ENCODE results near the gene IFNGR1. TPM values are rescaled to one million over a fixed set of nuclear protein-coding genes. Genes with fewer than 3 reads are reported as not detected.
A peak's percentile ranks its signal among the peaks of the same experiment; 100 is the strongest.
"Not testable (repeated sequence)": the region's sequence is repeated elsewhere in the genome, so short reads cannot be mapped to it uniquely, and the experiment has no call there.

IFNGR1 gene
- total RNA-seq, 1 donor from 2014 or later, result 38.3 TPM

DNA sequence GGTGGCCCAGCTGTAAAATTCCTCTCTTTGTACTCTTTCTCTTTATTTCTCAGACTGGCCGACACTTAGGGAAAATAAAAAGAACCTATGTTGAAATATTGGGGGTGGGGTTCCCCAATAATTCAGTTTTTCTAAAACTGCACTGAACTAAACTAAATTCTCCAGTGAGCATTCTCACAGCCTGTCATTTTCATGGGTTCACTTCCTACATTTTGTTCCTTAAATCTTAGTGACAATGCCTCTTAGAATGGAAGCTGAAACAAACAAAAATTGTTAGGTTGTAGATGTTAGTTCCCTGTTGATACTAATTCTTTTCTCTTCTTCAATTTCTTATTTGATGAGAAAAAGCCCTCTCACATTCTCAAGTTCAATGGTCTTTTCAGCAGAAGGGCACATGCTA lies 35.8 kb upstream of the IFNGR1 start:
- Histone ChIP-seq H4K20me1 (ENCODE audit: insufficient read depth, low read length) (no peaks in the 10 kb centered on the region), H2AFZ (ENCODE audit: low read depth, low read length) (no peak overlapping the region), H3K36me3 (ENCODE audit: insufficient read depth, low read length) (no peaks in the 10 kb centered on the region), H3K79me2 (ENCODE audit: insufficient read depth, low read length) (no peaks in the 10 kb centered on the region), H3K4me1 (ENCODE audit: insufficient read depth, low read length) (no peaks in the 10 kb centered on the region), H3K9ac (ENCODE audit: low read length) (no peak overlapping the region), H3K4me3 (ENCODE audit: insufficient read depth, low read depth, low read length) (no peak overlapping the region), H3K4me2 (ENCODE audit: low read length) (no peak overlapping the region), H3K27me3 (ENCODE audit: insufficient read depth, low read length) (no peaks in the 10 kb centered on the region), H3K27ac (ENCODE audit: low read depth, low read length) (no peak overlapping the region), H3K9me3 (ENCODE audit: insufficient read depth, low read depth, low read length) (peaks cover 4% of the 10 kb centered on the region)
- no peak for DNase-seq (ENCODE audit: low read depth)
- peaks cover 27% of the 10 kb centered on the region for H3K9me3 Mint-ChIP-seq (ENCODE audit: unreplicated experiment)
- no peaks in the 10 kb centered on the region for H3K4me1 Mint-ChIP-seq (ENCODE audit: low read depth, unreplicated experiment)
- no peak overlapping the region for H3K4me3 Mint-ChIP-seq (ENCODE audit: unreplicated experiment)
- H3K36me3 Mint-ChIP-seq (ENCODE audit: low read depth, unreplicated experiment), result peaks cover 4% of the 10 kb centered on the region
- no peak for FAIRE-seq
- H3K27me3 Mint-ChIP-seq (ENCODE audit: low read depth, unreplicated experiment), result no peaks in the 10 kb centered on the region
- peak overlapping the region; percentile 41 for H3K27ac Mint-ChIP-seq (ENCODE audit: unreplicated experiment)
- TF ChIP-seq CTCF (IDR thresholded peaks at IDR 0.05; ENCODE audit: insufficient read depth, low read depth, low read length), result no peak
- no peak for TF ChIP-seq EZH2 (IDR thresholded peaks at IDR 0.05; ENCODE audit: insufficient read depth, low read length)

DNA sequence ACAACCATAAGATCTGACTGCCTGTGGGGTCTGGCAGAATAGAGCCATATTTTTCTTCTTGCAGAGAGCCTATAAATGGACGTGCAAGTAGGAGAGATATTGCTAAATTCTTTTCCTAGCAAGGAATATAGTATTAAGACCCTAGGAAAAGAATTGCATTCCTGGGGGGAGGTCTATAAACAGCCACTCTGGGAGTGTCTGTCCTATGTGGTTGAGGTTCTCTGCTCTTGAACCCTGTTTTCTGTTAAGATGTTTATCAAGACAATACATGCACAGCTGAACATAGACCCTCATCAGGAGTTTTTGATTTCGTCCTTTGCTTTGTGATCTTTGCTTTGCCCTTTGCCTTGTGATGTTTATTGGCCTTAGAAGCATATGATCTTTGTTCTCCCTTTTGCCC lies 35.2 kb upstream of the IFNGR1 start:
- not testable (repeated sequence) for H3K4me2 ChIP-seq (ENCODE audit: low read length); H3K4me3 ChIP-seq (ENCODE audit: insufficient read depth, low read depth, low read length); H3K27ac ChIP-seq (ENCODE audit: low read depth, low read length); DNase-seq (ENCODE audit: low read depth); H3K9me3 ChIP-seq (ENCODE audit: insufficient read depth, low read depth, low read length); H3K79me2 ChIP-seq (ENCODE audit: insufficient read depth, low read length); H3K4me1 Mint-ChIP-seq (ENCODE audit: low read depth, unreplicated experiment); H3K27me3 Mint-ChIP-seq (ENCODE audit: low read depth, unreplicated experiment); H3K4me3 Mint-ChIP-seq (ENCODE audit: unreplicated experiment); H3K27me3 ChIP-seq (ENCODE audit: insufficient read depth, low read length); H2AFZ ChIP-seq (ENCODE audit: low read depth, low read length); H3K9ac ChIP-seq (ENCODE audit: low read length); FAIRE-seq; H3K36me3 Mint-ChIP-seq (ENCODE audit: low read depth, unreplicated experiment); H3K36me3 ChIP-seq (ENCODE audit: insufficient read depth, low read length); H4K20me1 ChIP-seq (ENCODE audit: insufficient read depth, low read length); H3K4me1 ChIP-seq (ENCODE audit: insufficient read depth, low read length)
- peak overlapping the region; percentile 41 for H3K27ac Mint-ChIP-seq (ENCODE audit: unreplicated experiment)
- H3K9me3 Mint-ChIP-seq (ENCODE audit: unreplicated experiment), result peaks cover 27% of the 10 kb centered on the region

DNA sequence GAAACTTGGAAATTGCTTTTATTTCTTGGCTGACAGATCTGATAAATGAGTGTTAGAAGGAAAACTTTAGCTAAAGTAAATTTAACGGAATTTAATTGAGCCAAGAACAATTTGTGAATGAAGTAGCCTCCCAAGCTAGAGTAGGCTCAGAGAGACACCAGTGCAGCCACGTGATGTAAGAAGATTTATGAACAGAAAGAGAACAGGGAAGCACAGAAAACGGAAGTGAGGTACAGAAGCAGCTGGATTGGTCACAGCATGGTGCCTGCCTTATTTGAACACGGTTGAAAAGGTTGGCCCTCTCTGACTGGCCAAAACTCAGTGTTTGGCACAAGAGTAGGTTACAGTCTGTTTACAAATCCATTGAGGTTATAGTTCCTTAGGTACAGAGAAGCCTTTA lies 29.5 kb upstream of the IFNGR1 start:
- no peak overlapping the region for H3K4me3 ChIP-seq (ENCODE audit: insufficient read depth, low read depth, low read length)
- H4K20me1 ChIP-seq (ENCODE audit: insufficient read depth, low read length), result no peaks in the 10 kb centered on the region
- no peak overlapping the region for H3K27ac ChIP-seq (ENCODE audit: low read depth, low read length)
- H3K4me3 Mint-ChIP-seq (ENCODE audit: unreplicated experiment), result no peak overlapping the region
- H3K9me3 Mint-ChIP-seq (ENCODE audit: unreplicated experiment), result peaks cover 9% of the 10 kb centered on the region
- H3K27me3 Mint-ChIP-seq (ENCODE audit: low read depth, unreplicated experiment), result no peaks in the 10 kb centered on the region
- DNase-seq (ENCODE audit: low read depth), result no peak
- H3K4me2 ChIP-seq (ENCODE audit: low read length), result no peak overlapping the region
- FAIRE-seq, result no peak
- no peaks in the 10 kb centered on the region for H3K27me3 ChIP-seq (ENCODE audit: insufficient read depth, low read length)
- H3K79me2 ChIP-seq (ENCODE audit: insufficient read depth, low read length), result no peaks in the 10 kb centered on the region
- H2AFZ ChIP-seq (ENCODE audit: low read depth, low read length), result no peak overlapping the region
- H3K4me1 Mint-ChIP-seq (ENCODE audit: low read depth, unreplicated experiment), result no peaks in the 10 kb centered on the region
- H3K36me3 Mint-ChIP-seq (ENCODE audit: low read depth, unreplicated experiment), result no peaks in the 10 kb centered on the region
- no peak overlapping the region for H3K9ac ChIP-seq (ENCODE audit: low read length)
- H3K36me3 ChIP-seq (ENCODE audit: insufficient read depth, low read length), result no peaks in the 10 kb centered on the region
- no peak overlapping the region for H3K27ac Mint-ChIP-seq (ENCODE audit: unreplicated experiment)
- TF ChIP-seq EZH2 (IDR thresholded peaks at IDR 0.05; ENCODE audit: insufficient read depth, low read length), result no peak
- no peak for TF ChIP-seq CTCF (IDR thresholded peaks at IDR 0.05; ENCODE audit: insufficient read depth, low read depth, low read length)
- no peaks in the 10 kb centered on the region for H3K9me3 ChIP-seq (ENCODE audit: insufficient read depth, low read depth, low read length)
- no peaks in the 10 kb centered on the region for H3K4me1 ChIP-seq (ENCODE audit: insufficient read depth, low read length)
